HUDEP-2 (cell line): ENCODE data around the gene ALOX15.
"Not testable (repeated sequence)": the region's sequence is repeated elsewhere in the genome, so short reads cannot be mapped to it uniquely, and the experiment has no call there.

Experiments
- DNase-seq, 76 experiments: peaks; one replicate each; lab custom pipeline; 2025; ENCODE audit not compliant: unreplicated experiment in 76 of 76; lab: John Stamatoyannopoulos, UW

The ALOX15 gene

DNA sequence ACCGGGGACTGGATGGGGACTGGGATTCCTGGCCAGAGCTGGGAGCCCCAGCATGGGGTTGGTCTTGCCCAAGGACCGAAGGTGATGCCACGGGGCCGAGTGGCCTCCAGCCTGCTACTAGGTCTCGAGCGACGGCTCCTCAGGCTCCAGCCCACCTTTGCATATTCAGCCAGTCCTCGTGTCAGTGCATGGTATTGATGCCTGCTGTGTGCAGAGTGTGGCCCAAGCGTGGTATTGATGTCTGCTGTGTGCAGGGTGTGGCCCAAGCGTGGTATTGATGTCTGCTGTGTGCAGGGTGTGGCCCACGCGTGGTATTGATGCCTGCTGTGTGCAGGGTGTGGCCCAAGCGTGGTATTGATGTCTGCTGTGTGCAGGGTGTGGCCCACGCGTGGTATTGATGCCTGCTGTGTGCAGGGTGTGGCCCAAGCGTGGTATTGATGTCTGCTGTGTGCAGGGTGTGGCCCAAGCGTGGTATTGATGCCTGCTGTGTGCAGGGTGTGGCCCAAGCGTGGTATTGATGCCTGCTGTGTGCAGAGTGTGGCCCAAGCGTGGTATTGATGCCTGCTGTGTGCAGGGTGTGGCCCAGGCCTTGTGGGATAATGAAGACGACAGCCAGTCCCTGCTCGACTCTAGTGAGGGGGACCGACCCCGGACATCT lies 45.7 kb downstream of the ALOX15 start:
- not testable (repeated sequence) for DNase-seq

DNA sequence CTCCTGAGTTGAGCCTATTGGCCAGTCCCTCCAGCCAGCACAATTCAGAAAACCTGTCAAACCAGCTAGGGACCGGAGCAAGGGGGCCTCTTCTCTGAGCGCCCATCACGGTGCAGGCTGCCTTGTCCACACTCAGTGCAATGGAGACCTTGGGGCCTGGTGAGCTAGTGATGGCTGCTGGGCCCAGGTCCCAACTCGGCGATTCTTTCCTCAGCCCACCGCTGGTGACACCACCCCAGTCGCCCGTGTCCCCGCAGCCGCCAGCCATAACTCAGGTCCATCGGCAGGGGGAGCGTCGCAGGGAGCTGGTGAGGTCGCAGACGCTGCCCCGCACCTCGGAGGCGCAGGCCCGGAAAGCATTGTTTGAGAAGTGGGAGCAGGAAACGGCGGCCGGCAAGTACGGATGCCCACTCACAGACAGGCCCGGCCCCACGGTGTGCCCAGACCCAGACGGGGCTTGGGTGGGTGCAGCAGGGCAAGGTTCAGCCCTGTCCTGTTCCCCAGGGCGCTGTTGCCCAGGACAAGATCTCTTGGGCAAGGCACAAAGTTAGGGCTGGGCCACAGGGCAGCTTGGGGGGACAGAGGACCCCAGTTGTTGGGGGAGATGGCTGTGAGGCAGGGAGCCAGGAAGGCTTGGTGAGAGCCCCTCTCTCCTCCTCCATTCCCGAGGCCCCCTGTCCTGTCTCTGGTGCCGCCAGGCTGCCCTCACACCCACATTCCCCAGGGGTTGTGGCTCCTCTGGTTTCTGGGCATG lies 46.4 kb downstream of the ALOX15 start:
- DNase-seq, result peak in 38 of 76 experiments; percentile 5 to 54 (median 32)

DNA sequence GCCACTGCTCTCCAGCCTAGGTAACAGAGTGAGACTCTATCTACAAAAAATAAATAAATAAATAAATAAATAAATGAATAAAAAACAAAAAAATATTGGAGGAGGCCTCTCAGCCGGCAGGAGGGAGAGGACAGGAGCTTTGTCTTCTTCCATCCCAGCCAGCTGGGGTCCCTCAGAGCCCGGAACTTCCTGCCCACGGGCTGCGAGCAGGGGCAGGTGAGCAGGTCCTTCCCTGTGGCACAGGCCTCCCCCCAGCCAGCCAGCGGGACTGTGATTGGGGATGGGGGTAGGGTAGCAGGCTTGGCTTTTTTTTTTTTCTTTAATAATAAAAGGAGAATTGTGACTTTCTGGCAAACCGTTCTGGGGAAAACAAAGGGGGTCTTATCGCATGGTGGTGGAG lies 47.1 kb downstream of the ALOX15 start:
- no peak for DNase-seq

DNA sequence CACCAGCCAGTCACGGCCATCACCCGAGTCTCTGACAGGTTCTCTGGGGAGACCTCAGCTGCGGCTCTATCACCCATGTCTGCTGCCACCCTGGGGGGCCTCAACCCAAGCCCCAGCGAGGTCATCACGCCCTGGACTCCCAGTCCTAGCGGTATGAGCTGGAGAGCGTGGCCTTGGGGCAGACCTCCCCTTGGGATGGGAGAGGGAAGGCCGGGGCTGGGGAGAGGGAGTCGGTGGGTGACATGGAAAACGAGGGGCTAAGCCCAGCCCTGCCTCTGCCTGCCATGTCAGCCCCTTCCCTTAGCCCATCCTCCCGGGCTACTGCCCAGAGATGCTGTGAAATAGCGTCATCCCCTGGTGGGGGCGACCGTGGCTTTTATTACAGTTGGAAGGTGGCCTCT lies 48.5 kb downstream of the ALOX15 start:
- no peak for DNase-seq

DNA sequence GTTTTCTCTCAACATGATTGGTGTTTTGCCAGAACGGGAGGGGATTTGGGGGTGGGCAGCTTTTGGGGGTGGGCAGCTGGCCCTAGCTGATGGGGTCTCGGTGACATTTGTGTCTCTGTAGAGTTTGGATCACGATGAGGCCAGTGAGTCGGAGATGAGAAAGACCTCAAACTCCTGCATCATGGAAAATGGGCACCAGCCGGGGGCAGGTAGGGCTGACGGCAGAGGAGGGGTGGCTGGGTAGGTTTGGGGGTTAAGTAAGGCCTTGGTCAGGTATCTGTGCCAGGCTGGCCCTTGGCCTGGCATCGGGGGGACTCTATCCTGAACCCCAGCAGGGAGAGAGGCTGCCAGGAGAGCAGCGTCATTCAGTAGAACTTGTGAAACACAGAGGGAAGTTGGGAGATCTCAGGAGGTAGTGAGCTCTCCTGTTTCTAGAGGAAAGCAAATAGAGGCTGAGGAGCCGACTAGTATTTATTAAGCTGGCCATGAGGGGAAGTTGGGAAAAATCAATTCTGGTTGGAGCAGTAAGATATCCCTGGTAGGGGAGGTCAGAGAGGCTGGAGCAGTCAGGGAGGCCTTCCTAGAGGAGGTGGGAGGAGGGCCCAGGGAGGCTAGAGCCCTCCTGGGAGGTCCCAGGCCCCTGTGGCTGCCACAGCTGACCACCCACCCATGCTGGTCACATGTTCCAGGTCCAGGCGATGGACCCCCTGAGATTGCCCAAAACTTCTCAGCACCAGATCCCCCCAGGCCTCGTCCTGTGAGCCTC lies 49.1 kb downstream of the ALOX15 start:
- no peak for DNase-seq

DNA sequence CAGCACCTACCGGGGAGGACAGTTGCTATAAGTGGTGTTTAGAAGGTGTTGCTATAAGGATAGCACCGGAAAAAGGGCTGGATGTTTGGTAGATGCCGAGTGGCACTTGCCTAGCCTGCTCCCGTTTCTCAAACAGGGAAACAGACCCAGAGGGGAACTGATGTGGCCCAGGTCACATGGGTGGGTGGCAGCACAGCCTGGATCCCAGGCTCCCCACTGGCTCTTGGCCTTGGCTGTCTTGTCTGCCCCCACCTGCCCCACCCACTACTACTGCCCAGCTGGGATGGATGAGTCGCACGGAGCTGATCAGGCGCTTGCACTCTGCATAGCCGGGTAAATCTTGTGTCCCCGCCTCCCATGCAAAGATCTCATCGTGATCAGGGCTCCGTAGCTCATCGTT lies 49.9 kb downstream of the ALOX15 start:
- DNase-seq, result peak in 1 of 76 experiments; percentile 5

DNA sequence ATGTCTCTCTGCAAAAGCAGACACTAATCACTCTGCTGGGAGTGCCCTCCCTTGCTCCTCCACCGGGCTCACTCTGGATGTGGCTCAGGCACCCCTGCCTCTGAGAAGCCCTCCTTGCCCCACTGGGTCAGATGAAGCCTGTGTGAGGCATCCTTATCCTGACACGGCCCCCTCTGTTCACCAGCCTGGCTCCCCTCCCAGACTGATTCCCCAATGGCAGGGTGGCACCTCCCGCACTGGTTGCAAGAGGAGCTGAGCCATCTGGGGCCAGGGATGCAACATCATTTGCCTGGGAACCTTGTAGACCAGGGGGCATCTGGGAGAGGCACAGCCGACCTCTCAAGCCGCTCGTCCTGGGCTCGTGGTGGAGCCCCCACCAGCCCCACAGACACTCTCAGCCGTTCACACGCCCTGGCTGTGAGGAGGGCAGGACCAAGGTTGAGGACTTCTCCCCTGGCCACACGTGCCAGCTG lies 50.5 kb downstream of the ALOX15 start:
- no peak for DNase-seq

DNA sequence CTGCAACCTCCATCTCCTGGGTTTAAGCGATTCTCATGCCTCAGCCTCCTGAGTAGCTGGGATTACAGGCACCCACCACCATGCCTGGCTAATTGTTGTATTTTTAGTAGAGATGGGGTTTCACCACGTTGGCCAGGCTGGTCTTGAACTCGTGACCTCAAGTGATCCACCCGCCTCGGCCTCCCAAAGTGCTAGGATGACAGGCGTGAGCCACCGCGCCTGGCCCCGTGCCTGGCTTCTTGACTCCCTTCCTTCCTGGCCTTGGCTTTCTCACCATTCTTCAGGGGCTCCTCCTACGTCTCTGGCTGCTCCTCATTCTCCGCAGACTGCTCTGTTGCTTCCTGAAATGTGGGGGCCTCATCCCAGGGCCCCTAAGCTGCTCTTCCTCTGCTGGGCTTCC lies 51.4 kb downstream of the ALOX15 start:
- not testable (repeated sequence) for DNase-seq

DNA sequence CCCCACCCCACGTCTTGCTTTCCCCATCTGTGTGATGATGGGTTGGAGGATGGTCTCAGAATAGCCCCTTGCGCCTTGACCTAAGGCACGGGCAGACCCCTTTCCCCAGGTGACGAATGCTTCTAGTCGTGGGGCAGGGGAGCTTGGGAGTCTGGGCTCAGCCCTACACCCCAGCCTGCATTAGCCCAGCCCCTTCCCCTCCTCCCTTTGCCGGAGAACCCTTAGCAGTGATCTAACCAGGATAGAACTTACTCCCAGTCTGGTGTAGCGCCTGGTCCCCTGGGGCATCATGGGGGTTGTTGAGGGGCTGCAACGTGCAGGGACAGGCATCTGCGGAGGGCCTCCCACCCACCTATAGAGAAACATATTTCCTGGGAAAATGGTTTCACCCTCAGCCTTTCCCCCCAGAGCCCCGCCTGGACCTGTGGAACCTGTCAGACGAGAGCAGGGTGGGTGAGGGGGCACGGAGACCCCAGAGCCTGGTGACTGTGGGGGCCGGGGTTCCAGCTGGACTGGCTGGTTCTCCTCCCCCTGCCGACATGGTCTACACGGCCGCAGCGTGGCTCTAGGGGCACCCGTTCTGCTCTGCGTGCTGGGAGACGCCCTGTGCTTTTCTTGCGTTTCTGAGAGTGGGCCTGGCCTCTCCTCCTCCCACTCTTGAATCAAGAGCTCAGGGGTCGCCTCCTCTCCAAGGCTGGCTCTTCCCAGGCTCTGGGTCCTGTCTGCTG lies 52.4 kb downstream of the ALOX15 start:
- DNase-seq, result no peak

DNA sequence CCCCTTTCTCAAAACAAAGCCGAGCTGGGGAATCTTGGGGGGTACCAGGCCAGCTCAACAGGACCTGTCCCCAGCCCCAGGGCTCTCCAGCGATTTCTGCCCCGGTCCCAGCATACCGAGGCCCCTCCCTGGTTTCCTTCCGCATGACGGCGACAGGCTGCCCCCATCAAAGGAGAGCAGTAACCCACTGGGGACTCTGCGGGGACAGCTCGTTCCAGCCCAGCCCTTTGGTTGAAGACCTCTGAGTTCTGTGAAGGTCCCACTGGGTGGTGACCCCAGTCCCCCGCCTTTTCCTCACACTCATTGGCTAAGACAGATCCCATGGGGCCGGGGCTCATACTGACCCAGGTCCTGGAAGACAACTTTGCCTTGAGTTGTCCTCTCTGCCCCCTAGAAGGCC lies 53.1 kb downstream of the ALOX15 start:
- DNase-seq, result no peak

DNA sequence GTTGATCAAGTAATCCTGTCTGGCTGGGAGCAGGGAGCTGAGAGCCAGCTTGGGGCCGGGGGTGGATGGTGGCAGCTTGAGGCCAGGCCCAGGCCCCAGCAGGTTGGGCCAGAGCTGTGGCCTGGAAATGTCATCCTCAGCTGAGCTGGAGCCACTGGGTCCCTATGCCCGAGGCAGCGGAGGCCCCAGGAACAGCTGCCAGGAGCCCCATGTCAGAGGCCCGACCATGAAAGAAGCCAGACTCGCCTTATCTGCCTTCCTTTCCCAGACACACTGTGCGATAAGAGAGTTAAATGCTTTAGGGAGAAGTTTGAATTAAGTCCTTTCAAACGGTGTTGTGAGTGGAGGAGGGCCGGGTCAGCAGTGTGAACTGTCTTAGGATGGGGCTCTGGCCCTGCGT lies 53.7 kb downstream of the ALOX15 start:
- peak in 39 of 76 experiments; percentile 6 to 53 (median 24) for DNase-seq

DNA sequence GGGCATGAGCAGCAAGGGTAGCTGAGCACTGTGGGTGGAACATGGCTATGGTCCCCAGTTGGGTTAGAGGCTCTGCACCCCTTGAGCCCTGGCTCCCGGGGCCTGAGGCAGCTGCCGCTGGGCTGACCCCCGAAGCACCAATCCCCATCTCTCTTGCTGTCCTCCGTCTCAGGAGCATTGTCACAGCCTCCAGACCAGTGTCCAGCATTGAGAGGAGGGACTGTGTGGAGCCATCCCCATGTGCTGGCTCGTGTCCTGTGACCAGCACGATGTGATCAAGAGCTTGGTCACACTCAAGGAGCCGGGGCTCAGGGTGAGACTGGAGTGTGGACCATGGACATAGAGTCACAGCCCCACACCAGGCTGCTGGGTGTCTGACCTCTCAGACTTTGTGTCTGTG lies 54.3 kb downstream of the ALOX15 start:
- no peak for DNase-seq

DNA sequence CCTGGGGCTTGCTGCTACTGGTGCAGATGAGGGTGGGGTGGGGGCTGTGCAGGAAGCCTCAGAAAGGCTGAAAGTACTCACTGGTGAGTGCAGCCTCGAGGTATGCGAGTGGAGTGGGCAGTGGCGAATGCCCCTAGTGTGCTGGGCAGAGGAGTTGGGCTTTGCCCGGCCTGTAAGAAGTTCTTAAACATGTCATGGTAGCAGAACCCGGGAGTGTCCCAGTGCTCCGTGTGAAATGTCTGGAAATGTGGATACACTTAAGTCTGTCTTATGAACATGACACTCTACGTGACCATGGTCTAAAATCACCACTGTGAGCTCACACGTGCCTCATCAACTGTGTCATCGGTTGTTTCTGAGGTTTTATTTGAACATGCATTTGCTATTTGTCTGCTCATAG lies 55.4 kb downstream of the ALOX15 start:
- no peak for DNase-seq

DNA sequence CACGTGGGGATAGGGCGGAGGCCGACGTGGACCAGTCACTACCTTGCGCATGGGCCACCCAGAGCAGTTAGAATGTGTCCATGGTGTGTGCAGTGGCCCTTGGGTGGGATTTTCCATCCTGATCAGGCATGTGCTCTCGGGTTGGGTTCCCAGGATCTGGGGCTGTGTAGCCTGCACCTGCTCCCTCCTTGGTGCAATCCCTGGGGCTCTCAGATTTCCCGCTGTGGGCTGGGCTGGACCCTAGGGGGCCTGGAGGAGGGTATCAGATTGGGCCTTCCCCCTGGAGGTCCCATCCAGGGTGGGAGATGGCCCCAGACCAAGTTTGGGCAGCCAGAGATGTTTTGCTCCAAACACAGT lies 55.9 kb downstream of the ALOX15 start:
- no peak for DNase-seq

DNA sequence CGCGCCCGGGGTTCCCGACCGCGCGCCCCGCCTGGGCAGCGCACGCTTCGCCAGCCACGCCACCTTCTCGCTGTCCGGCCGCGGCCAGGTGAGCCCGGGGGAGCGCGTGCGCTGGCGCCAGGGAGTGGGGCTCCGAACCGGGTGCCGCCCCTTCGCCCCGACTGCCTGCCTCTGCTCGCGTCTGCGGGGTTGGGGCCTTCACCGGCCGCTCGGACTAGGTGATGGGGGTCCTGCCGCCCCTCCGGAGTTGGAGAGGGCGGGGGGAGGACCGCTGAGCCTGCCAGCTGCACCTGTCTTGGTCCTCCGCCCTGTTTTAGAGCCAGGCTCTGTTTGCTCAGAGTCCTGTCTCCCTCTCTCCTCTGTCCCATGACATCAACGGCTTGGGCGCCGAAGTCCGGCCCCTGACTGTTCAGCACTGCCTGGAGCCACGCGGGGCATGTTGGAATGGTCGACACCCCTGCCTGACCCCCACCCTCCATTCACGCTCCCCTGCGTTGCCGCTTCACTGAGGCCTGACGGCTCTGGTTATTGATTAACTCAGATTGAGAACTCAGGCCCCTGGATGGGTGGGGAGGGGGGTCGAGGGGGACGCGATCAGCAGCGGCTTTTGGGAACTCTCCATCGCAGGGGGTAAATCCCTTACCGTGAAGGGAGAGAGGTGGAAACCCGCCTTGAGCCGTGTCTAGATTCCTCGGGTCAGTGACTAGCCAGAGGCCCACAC lies 56.4 kb downstream of the ALOX15 start:
- no peak for DNase-seq

DNA sequence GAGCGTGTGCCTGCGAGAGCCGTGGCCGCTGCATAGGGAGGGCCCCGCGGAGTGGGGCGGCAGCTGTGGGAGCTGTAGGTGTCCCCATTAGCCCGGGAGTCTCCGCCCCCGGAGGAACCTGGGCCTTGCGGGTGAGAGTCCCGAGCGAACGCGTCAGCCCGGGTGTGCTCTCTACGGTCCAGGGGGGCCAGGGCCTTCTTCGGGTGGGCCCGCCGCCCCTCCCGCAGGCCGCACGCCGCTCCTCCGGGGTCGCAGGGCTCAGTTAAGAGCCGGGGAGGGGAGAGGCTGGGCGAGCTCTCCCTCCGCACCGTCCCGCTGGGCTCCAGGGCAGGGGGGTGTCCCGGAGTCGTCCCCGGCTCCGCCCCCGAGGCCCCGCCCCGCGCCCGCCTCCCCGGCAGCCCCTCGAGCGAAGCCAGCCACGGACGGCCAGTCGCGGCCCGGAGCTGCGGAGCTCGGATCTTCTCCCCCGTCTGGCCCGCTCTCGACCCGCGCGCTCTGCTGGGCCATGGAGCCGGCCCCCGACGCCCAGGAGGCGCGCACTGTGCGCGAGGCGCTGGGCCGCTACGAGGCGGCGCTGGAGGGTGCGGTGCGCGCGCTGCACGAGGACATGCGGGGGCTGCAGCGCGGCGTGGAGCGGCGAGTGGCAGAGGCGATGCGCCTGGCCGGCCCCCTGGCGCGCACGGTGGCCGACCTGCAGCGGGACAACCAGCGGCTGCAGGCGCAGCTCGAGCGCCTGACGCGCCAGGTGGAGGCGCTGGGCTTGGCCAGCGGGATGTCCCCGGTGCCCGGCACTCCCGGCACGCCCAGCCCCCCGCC lies 57.2 kb downstream of the ALOX15 start, which contains the start of gene SMTNL2:
TSS of gene SMTNL2 (plus strand) at position 429 of the 816 bp plus-strand sequence. CDS start at position 506, 77 bp downstream.
- DNase-seq, result no peak

DNA sequence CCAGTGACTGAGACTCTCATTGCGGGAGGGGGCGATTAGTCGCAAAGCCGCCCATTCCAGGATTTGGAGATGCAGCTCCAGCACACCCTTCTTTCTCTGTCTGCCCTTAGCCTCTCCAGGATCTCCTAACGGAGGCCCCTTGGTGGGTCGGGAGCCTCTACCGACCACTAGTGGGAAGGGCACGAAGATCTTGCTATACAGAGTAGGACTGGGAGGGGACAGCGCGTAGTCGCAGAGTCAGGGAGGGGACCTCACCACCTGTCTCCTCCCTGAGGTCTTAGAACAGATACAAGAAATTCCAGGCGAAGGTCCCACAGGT lies 57.7 kb downstream of the ALOX15 start:
- DNase-seq, result peak in 2 of 76 experiments; percentile 3 to 7

DNA sequence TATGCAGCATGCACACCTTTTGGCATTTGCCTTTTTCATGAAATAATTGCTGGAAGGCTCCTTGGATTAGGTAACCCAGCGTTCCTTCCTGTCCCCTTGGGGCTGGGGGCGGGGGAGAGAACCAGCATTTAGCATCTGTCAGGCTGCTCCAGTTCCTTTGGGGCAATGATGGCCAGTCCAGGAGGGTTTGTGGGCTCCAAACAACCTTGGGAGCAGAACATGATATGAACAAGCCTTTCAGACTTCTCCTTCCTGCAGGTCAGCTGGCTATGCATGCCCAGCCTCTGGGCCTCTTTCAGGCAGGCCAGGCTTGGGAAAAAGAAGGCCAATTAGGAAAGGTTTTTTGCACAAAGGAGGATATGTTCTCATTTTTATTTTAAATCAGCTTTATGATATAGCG lies 58.3 kb downstream of the ALOX15 start:
- no peak for DNase-seq

DNA sequence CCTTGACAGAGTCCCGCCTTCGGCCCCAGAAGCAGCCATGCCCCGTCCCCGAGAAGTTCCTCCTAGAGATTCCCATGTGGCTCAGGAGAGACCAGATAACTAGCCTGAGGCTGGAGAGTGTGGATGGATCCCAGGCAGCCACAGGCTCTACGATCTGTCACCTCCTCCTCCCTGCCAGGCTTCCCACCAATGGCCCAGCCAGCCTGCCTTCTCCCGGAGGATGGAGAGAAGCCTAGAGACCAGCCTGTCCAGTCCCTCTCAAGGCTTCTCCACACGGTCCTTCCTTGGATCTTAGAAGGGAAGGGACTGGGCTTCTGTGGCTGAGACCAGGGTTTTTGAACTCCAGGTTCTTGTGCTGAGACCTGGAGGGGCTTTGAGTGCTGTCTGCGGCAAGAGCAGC lies 58.8 kb downstream of the ALOX15 start:
- DNase-seq, result no peak
